PFSK-1 (cell line): ENCODE results near the gene GNA14.

Experiments used
- FOXP2 ChIP-seq: optimal IDR thresholded peaks from 2 replicates; pipeline ENCODE3; 2011; ENCODE audit warnings: borderline replicate concordance, control low read depth, inconsistent platforms; ENCODE audit not compliant: insufficient read depth; ENCODE audit errors: extremely low read length, extremely low read depth
- POLR2AphosphoS5 ChIP-seq: IDR thresholded peaks from 2 replicates; pipeline ENCODE4 v1.6.1; 2012; ENCODE audit warnings: low read depth, mild to moderate bottlenecking, control low read depth, low read length, moderate library complexity
- REST ChIP-seq, 2 experiments: IDR thresholded peaks; 2 replicates each; pipeline versions ENCODE4 v1.6.1 to v1.8.0; 2011 to 2012; ENCODE audit warnings: low read depth in 2 of 2, low read length in 2 of 2, control low read depth in 1 of 2, inconsistent platforms in 1 of 2, mild to moderate bottlenecking in 1 of 2, moderate library complexity in 1 of 2; ENCODE audit not compliant: insufficient read depth in 1 of 2
- SIN3A ChIP-seq: IDR thresholded peaks from 2 replicates; pipeline ENCODE4 v1.6.1; 2012; ENCODE audit warnings: mild to moderate bottlenecking, low read length, moderate library complexity, borderline replicate concordance; ENCODE audit not compliant: insufficient read depth
- TAF1 ChIP-seq: IDR thresholded peaks from 2 replicates; pipeline ENCODE4 v1.6.1; 2012; ENCODE audit warnings: low read length, control low read depth, borderline replicate concordance; ENCODE audit not compliant: insufficient read depth

Gene GNA14

GRCh38 chr9:77432053-77432452, 216.1 kb downstream of the GNA14 start:
- TF ChIP-seq FOXP2 (no peak), TAF1 (no peak), REST (IDR thresholded peaks at IDR 0.05; ENCODE audit: insufficient read depth in 1 of 2, low read depth in 2 of 2, low read length in 2 of 2) (no peak), POLR2AphosphoS5 (no peak), SIN3A (no peak)

DNA sequence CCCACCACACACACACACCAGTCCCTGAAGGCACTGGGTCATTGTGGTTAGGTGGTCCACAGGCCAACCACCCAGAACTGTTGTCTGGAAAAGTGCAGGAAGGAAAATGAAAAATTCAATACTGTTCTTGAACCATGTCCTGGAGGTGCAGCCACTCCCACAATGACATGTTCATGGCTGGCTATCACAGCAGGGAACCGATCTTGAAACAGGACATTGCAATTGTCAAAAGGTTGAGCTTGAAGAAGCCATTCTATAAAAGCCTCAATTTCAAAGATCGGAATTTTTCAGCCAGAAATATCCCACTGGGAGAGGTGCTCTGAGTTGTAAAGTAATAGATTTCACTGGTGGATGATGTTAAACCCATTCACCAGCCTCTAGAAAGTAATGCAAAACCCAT, 218.2 kb downstream of the GNA14 start:
- TF ChIP-seq TAF1 (no peak), SIN3A (no peak), POLR2AphosphoS5 (no peak), REST (IDR thresholded peaks at IDR 0.05; ENCODE audit: insufficient read depth in 1 of 2, low read depth in 2 of 2, low read length in 2 of 2) (no peak), FOXP2 (no peak)

GRCh38 chr9:77427256-77427927, 220.7 kb downstream of the GNA14 start:
- TF ChIP-seq POLR2AphosphoS5 (no peak), REST (IDR thresholded peaks at IDR 0.05; ENCODE audit: insufficient read depth in 1 of 2, low read depth in 2 of 2, low read length in 2 of 2) (no peak), TAF1 (no peak), FOXP2 (no peak), SIN3A (no peak)

- TF ChIP-seq REST (IDR thresholded peaks at IDR 0.05; ENCODE audit: insufficient read depth in 1 of 2, low read depth in 2 of 2, low read length in 2 of 2) (no peak), FOXP2 (no peak), TAF1 (no peak), SIN3A (no peak), POLR2AphosphoS5 (no peak)
These were observed 221.4 kb downstream of the GNA14 start for GRCh38 chr9:77426712-77427111.

GRCh38 chr9:77424993-77425392, 223.1 kb downstream of the GNA14 start:
- TF ChIP-seq POLR2AphosphoS5 (no peak), REST (IDR thresholded peaks at IDR 0.05; ENCODE audit: insufficient read depth in 1 of 2, low read depth in 2 of 2, low read length in 2 of 2) (no peak), FOXP2 (no peak)
